Neural progenitor cell (in vitro differentiated cells): ENCODE measurements around the gene FBXL17. TPM values are rescaled to one million over a fixed set of nuclear protein-coding genes. Genes with fewer than 3 reads are reported as not detected.
A peak's percentile ranks its signal among the peaks of the same experiment; 100 is the strongest.

ENCODE experiments used
- DNase-seq: peaks from one replicate; pipeline ENCODE4 v3.0.0-alpha.2; 2016; ENCODE audit warnings: low spot score
- H2AFZ ChIP-seq: fragments of 200-600 bp; sonication (generic); replicated peaks from 2 replicates; pipeline ENCODE4 v1.6.1; 2016; ENCODE audit warnings: antibody characterized with exemption
- H3F3A ChIP-seq: fragments of 200-600 bp; sonication (generic); 2 replicates; pipeline ENCODE4 v1.6.1; 2016; ENCODE audit warnings: antibody characterized with exemption, low read depth
- H3K27ac ChIP-seq: fragments of 200-600 bp; sonication (generic); 2 replicates; pipeline ENCODE4 v1.5.1; 2016; ENCODE audit warnings: mild to moderate bottlenecking
- H3K27me3 ChIP-seq: fragments of 200-600 bp; sonication (generic); 2 replicates; pipeline ENCODE4 v1.6.1; 2016; ENCODE audit warnings: mild to moderate bottlenecking, moderate library complexity
- H3K36me3 ChIP-seq: fragments of 200-600 bp; sonication (generic); 2 replicates; pipeline ENCODE4 v1.5.1; 2016
- H3K4me1 ChIP-seq: fragments of 200-600 bp; sonication (generic); 2 replicates; pipeline ENCODE4 v1.6.1; 2016; ENCODE audit warnings: mixed run types
- H3K4me2 ChIP-seq: fragments of 200-600 bp; sonication (generic); 2 replicates; pipeline ENCODE4 v1.6.1; 2016
- H3K4me3 ChIP-seq: fragments of 200-600 bp; sonication (generic); 2 replicates; pipeline ENCODE4 v1.5.1; 2016
- H3K79me2 ChIP-seq: fragments of 200-600 bp; sonication (generic); 2 replicates; pipeline ENCODE4 v1.6.1; 2016; ENCODE audit warnings: low read depth
- H3K9ac ChIP-seq: fragments of 200-600 bp; sonication (generic); 2 replicates; pipeline ENCODE4 v1.6.1; 2016
- H3K9me3 ChIP-seq: fragments of 200-600 bp; sonication (generic); 2 replicates; pipeline ENCODE4 v1.5.1; 2016; ENCODE audit warnings: low read depth
- H4K20me1 ChIP-seq: fragments of 200-600 bp; sonication (generic); 2 replicates; pipeline ENCODE4 v1.6.1; 2016; ENCODE audit warnings: low read depth
- H3K27ac Mint-ChIP-seq: 3 replicates; pipeline ENCODE4 v1.8.0; 2021; ENCODE audit warnings: mixed read lengths
- H3K27me3 Mint-ChIP-seq: 2 replicates; pipeline ENCODE4 v1.8.0; 2022; ENCODE audit warnings: low read depth, mild to moderate bottlenecking, inconsistent platforms, moderate library complexity, mixed read lengths; ENCODE audit not compliant: insufficient read depth
- H3K36me3 Mint-ChIP-seq: 3 replicates; pipeline ENCODE4 v1.8.0; 2021; ENCODE audit warnings: mixed read lengths
- H3K4me1 Mint-ChIP-seq: 3 replicates; pipeline ENCODE4 v1.8.0; 2021; ENCODE audit warnings: mixed read lengths
- H3K4me3 Mint-ChIP-seq: 3 replicates; pipeline ENCODE4 v1.8.0; 2021; ENCODE audit warnings: mild to moderate bottlenecking, moderate library complexity, mixed read lengths
- H3K9me3 Mint-ChIP-seq: 3 replicates; pipeline ENCODE4 v1.8.0; 2020; ENCODE audit warnings: mixed read lengths
- CTCF ChIP-seq: fragments of 200-600 bp; sonication (generic); IDR thresholded peaks from 2 replicates; pipeline ENCODE4 v1.5.1; 2017; ENCODE audit warnings: antibody characterized with exemption, mild to moderate bottlenecking
- EZH2 ChIP-seq: fragments of 200-600 bp; sonication (generic); IDR thresholded peaks from 2 replicates; pipeline ENCODE4 v1.6.1; 2017; ENCODE audit warnings: antibody characterized with exemption, mild to moderate bottlenecking, moderate library complexity
- EZH2phosphoT487 ChIP-seq: fragments of 200-600 bp; sonication (generic); IDR thresholded peaks from 2 replicates; pipeline ENCODE4 v1.6.1; 2017; ENCODE audit warnings: antibody characterized with exemption
- total RNA-seq: library from RNA; depleted of rRNA; stranded (reverse); fragments of >200 nt; gene quantifications from 2 replicates; pipeline ENCODE4 v1.2.3, GENCODE V29; 2015; ENCODE audit warnings: low replicate concordance

FBXL17 gene
- total RNA-seq, 1 donor from 2014 or later: 7.6 TPM

GRCh38 chr5:107943923-107944322 is 438.0 kb downstream of the FBXL17 start:
- H3K4me3 ChIP-seq: no peak overlapping the region
- no peaks in the 10 kb centered on the region for H4K20me1 ChIP-seq
- H3K36me3 Mint-ChIP-seq: no peaks in the 10 kb centered on the region
- H3K4me1 ChIP-seq: peaks cover 9% of the 10 kb centered on the region
- TF ChIP-seq CTCF: no peak
- TF ChIP-seq EZH2phosphoT487: no peak
- no peak for TF ChIP-seq EZH2
- H3F3A ChIP-seq: no peaks in the 10 kb centered on the region
- H3K4me1 Mint-ChIP-seq: peaks cover 19% of the 10 kb centered on the region
- H3K9ac ChIP-seq: no peak overlapping the region
- H3K27ac ChIP-seq: no peak overlapping the region
- no peak for DNase-seq
- H3K27ac Mint-ChIP-seq: no peak overlapping the region
- no peak overlapping the region for H2AFZ ChIP-seq
- no peak overlapping the region for H3K4me3 Mint-ChIP-seq
- H3K4me2 ChIP-seq: no peak overlapping the region
- H3K36me3 ChIP-seq: no peaks in the 10 kb centered on the region
- H3K27me3 ChIP-seq: no peaks in the 10 kb centered on the region
- H3K9me3 ChIP-seq: no peaks in the 10 kb centered on the region
- H3K9me3 Mint-ChIP-seq: no peaks in the 10 kb centered on the region
- H3K27me3 Mint-ChIP-seq: no peaks in the 10 kb centered on the region
- no peaks in the 10 kb centered on the region for H3K79me2 ChIP-seq

- Histone ChIP-seq H3K4me3 (no peak overlapping the region), H3K36me3 (no peaks in the 10 kb centered on the region), H4K20me1 (no peaks in the 10 kb centered on the region), H3K9ac (no peak overlapping the region), H3K27ac (no peak overlapping the region), H3K27me3 (no peaks in the 10 kb centered on the region), H3K9me3 (no peaks in the 10 kb centered on the region), H3K4me2 (no peak overlapping the region), H3K4me1 (peaks cover 31% of the 10 kb centered on the region), H2AFZ (no peak overlapping the region), H3F3A (peaks cover 8% of the 10 kb centered on the region), H3K79me2 (no peaks in the 10 kb centered on the region)
- no peak for TF ChIP-seq CTCF
- TF ChIP-seq EZH2phosphoT487: no peak
- TF ChIP-seq EZH2: no peak
- no peak overlapping the region for H3K27ac Mint-ChIP-seq
- peaks cover 36% of the 10 kb centered on the region for H3K4me1 Mint-ChIP-seq
- DNase-seq: no peak
- H3K36me3 Mint-ChIP-seq: no peaks in the 10 kb centered on the region
- H3K9me3 Mint-ChIP-seq: no peaks in the 10 kb centered on the region
- no peak overlapping the region for H3K4me3 Mint-ChIP-seq
- no peaks in the 10 kb centered on the region for H3K27me3 Mint-ChIP-seq
Observed at GRCh38 chr5:107941036-107941435, 440.9 kb downstream of the FBXL17 start.

GRCh38 chr5:107937651-107938355 is 444.1 kb downstream of the FBXL17 start:
- peak overlapping the region; percentile 99 for H3K27ac Mint-ChIP-seq

GRCh38 chr5:107937204-107937603 is 444.7 kb downstream of the FBXL17 start:
- Mint-ChIP-seq H3K27me3 (no peaks in the 10 kb centered on the region), H3K4me1 (peaks cover 57% of the 10 kb centered on the region), H3K4me3 (peak overlapping the region; percentile 65), H3K27ac (peak overlapping the region; percentile 99), H3K36me3 (no peaks in the 10 kb centered on the region), H3K9me3 (no peaks in the 10 kb centered on the region)
- no peak for TF ChIP-seq EZH2phosphoT487
- H3K36me3 ChIP-seq: no peaks in the 10 kb centered on the region
- H3F3A ChIP-seq: peaks cover 35% of the 10 kb centered on the region
- no peak overlapping the region for H3K27ac ChIP-seq
- no peak overlapping the region for H3K9ac ChIP-seq
- no peaks in the 10 kb centered on the region for H3K79me2 ChIP-seq
- DNase-seq: peak; percentile 72
- no peaks in the 10 kb centered on the region for H3K27me3 ChIP-seq
- H3K4me3 ChIP-seq: no peak overlapping the region
- no peaks in the 10 kb centered on the region for H4K20me1 ChIP-seq
- H3K4me2 ChIP-seq: peak overlapping the region; percentile 49
- no peaks in the 10 kb centered on the region for H3K9me3 ChIP-seq
- H2AFZ ChIP-seq: no peak overlapping the region
- peaks cover 56% of the 10 kb centered on the region for H3K4me1 ChIP-seq

More at GRCh38 chr5:107937651-107938355, 444.1 kb downstream of the FBXL17 start:
- no peaks in the 10 kb centered on the region for H3K36me3 ChIP-seq
- Mint-ChIP-seq H3K4me1 (peaks cover 57% of the 10 kb centered on the region), H3K27me3 (no peaks in the 10 kb centered on the region), H3K4me3 (peak overlapping the region; percentile 65), H3K36me3 (no peaks in the 10 kb centered on the region), H3K9me3 (no peaks in the 10 kb centered on the region)
- no peak overlapping the region for H3K27ac ChIP-seq
- no peaks in the 10 kb centered on the region for H3K27me3 ChIP-seq
- H3K79me2 ChIP-seq: no peaks in the 10 kb centered on the region
- H3K9ac ChIP-seq: no peak overlapping the region
- H4K20me1 ChIP-seq: no peaks in the 10 kb centered on the region
- peaks cover 57% of the 10 kb centered on the region for H3K4me1 ChIP-seq
- H2AFZ ChIP-seq: no peak overlapping the region
- H3K9me3 ChIP-seq: no peaks in the 10 kb centered on the region
- no peak for TF ChIP-seq EZH2phosphoT487
- no peak for DNase-seq
- peaks cover 32% of the 10 kb centered on the region for H3F3A ChIP-seq
- H3K4me2 ChIP-seq: peak overlapping the region; percentile 49
- H3K4me3 ChIP-seq: no peak overlapping the region
